Ascending aorta (tissue), 2 donors: ENCODE data around the gene NUDT14. TPM values are rescaled to one million over a fixed set of nuclear protein-coding genes. Genes with fewer than 3 reads are reported as not detected.

Experiments
- DNase-seq, 2 donors: peaks; one replicate each; pipeline ENCODE4 v3.0.0-alpha.2; 2019; ENCODE audit warnings: low spot score in 2 of 2
- H3K27ac ChIP-seq, 2 donors: fragments of 200-600 bp; sonication (generic); one replicate each; pipeline ENCODE4 v1.5.1; 2016 to 2017; ENCODE audit warnings: mild to moderate bottlenecking in 1 of 2
- H3K27me3 ChIP-seq: fragments of 200-600 bp; sonication (generic); one replicate; pipeline ENCODE4 v1.5.1; 2017
- H3K36me3 ChIP-seq, 2 donors: fragments of 200-600 bp; sonication (generic); one replicate each; pipeline ENCODE4 v1.5.1; 2016
- H3K4me1 ChIP-seq, 2 donors: fragments of 200-600 bp; sonication (generic); one replicate each; pipeline ENCODE4 v1.5.1; 2016 to 2017; ENCODE audit warnings: mild to moderate bottlenecking in 1 of 2
- H3K4me3 ChIP-seq, 2 donors: fragments of 200-600 bp; sonication (generic); one replicate each; pipeline ENCODE4 v1.5.1; 2016 to 2017; ENCODE audit warnings: mild to moderate bottlenecking in 1 of 2
- H3K9me3 ChIP-seq, 2 donors: fragments of 200-600 bp; sonication (generic); one replicate each; pipeline ENCODE4 v1.5.1; 2016
- CTCF ChIP-seq, 3 experiments: fragments of 200-600 bp in 2 of 3; fragments of 450-650 bp in 1 of 3; sonication (generic) in 2 of 3; IDR thresholded peaks; one replicate each; pipeline ENCODE4 v1.5.1; 2016 to 2019; ENCODE audit warnings: antibody characterized with exemption in 3 of 3, mild to moderate bottlenecking in 1 of 3, moderate library complexity in 1 of 3
- intact Hi-C: fragments of 100-400 bp; cut with DNase I; formaldehyde crosslinking; loops from one replicate; pipeline ENCODE4 v1.15.1; 2023
- total RNA-seq: library from RNA; depleted of rRNA; stranded (reverse); fragments of >200 nt; gene quantifications from one replicate; pipeline ENCODE4 v1.1.0, GENCODE V29; 2016

The NUDT14 gene
- total RNA-seq, 1 donor from 2014 or later, result 1.5 TPM

DNA sequence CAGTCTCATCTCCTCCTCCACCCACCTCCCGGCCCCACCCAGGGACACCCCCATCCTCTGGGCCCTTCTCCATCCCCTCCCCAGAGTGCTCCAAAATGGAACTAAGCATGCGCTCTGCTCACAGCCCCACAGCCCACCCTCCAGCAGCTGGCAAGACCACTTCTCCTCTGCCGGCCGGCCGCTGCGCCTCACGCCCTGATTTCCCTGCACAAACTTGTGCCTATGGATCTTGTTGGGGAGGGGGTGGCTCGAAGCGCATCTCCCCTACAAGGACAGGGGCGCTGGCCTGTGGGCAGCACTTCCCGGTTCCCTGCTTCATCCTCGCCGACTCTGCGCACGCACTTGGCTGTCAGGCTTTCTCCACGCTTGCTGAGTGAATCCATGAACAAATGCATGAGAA, 19.5 kb upstream of the NUDT14 start:
- intact Hi-C loops, result loop anchor here (5.0 kb wide), 1 partner anchor 108 kb away; no protein-coding TSS in a partner anchor
- peaks cover 8% of the 10 kb centered on the region for H3K27me3 ChIP-seq
- no peak overlapping the region for H3K27ac ChIP-seq
- H3K9me3 ChIP-seq, result no peaks in the 10 kb centered on the region
- H3K36me3 ChIP-seq, result no peaks in the 10 kb centered on the region
- no peak for TF ChIP-seq CTCF (IDR thresholded peaks at IDR 0.05)
- H3K4me1 ChIP-seq, result peaks cover 3 to 32% of the 10 kb centered on the region in 2 donors
- DNase-seq, result no peak
- no peak overlapping the region for H3K4me3 ChIP-seq

DNA sequence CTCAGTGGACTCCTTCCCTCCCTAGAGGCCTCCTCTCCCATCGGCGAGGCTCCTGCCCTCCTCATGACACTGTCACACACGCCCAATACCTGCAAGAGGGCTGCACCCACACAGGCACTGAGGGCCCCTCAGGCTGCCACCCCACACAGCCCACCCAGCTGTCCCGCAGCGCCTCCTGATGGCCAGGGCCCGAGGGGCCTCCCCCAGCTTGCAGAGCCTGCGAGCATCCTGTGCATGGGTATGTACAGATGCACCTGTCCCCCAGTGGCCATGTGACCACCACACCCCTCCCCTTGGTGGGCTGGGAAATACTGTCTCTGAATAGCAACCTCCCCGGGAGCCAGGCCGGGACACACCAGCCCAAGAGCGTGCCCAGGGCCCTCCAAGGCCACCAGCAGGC, 19.0 kb upstream of the NUDT14 start:
- peaks cover 0 to 26% of the 10 kb centered on the region in 2 donors for H3K4me1 ChIP-seq
- intact Hi-C loops, result loop anchor here (5.0 kb wide), 1 partner anchor 108 kb away; no protein-coding TSS in a partner anchor
- no peaks in the 10 kb centered on the region for H3K36me3 ChIP-seq
- H3K4me3 ChIP-seq, result no peak overlapping the region
- DNase-seq, result no peak
- no peak overlapping the region for H3K27ac ChIP-seq
- peaks cover 8% of the 10 kb centered on the region for H3K27me3 ChIP-seq
- no peaks in the 10 kb centered on the region for H3K9me3 ChIP-seq
- TF ChIP-seq CTCF (IDR thresholded peaks at IDR 0.05), result no peak

DNA sequence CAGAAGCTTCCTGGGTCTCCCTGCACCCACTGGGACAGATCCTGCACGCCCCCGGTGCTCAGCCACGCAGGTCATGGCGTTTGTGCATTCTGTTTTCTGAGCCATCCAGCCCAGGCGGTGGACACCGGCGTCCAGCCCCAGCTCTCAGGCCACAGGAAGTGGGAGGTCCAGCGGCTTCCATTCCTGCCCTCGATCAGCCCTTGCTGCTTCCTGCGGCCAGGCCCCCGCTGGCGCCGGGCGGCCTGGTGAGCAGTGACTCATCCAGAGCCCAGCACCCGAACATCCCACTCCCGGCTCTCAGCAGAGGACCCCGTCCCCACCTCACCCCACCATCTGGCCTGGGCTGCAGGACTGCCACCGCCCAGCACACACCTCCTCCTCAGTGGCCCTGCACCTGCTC, 18.0 kb upstream of the NUDT14 start:
- H3K4me3 ChIP-seq, result no peak overlapping the region
- H3K9me3 ChIP-seq, result no peaks in the 10 kb centered on the region
- no peak for TF ChIP-seq CTCF (IDR thresholded peaks at IDR 0.05)
- DNase-seq, result no peak
- peaks cover 8% of the 10 kb centered on the region for H3K27me3 ChIP-seq
- no peaks in the 10 kb centered on the region for H3K36me3 ChIP-seq
- H3K4me1 ChIP-seq, result peaks cover 0 to 16% of the 10 kb centered on the region in 2 donors
- intact Hi-C loops, result no loop called here
- H3K27ac ChIP-seq, result no peak overlapping the region

DNA sequence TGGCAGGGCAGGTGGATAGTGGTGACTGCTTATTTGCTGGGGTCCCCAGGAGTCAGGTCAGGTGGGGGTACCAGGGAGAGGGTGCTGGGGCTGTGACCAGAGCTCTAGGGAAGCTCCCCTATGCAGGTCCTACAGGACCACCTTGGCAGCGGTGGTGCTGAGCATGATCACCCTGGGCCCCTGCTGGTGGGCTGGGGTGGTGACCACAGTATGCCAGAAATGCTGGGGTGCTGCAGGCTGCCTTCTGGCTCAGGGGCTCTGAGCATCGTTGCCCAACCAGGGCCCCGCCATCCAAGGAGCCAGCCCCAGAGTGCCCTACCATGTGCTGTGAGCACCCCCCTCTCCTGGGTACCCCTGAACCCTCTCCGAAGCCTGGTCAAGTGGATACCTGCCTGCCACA, 17.5 kb upstream of the NUDT14 start:
- Histone ChIP-seq H3K9me3 (no peaks in the 10 kb centered on the region), H3K36me3 (no peaks in the 10 kb centered on the region), H3K27me3 (peaks cover 8% of the 10 kb centered on the region), H3K27ac (no peak overlapping the region), H3K4me3 (no peak overlapping the region), H3K4me1 (peaks cover 0 to 14% of the 10 kb centered on the region in 2 donors)
- TF ChIP-seq CTCF (IDR thresholded peaks at IDR 0.05), result no peak
- DNase-seq, result no peak
- intact Hi-C loops, result no loop called here

- no peak for DNase-seq
- Histone ChIP-seq H3K9me3 (no peaks in the 10 kb centered on the region), H3K36me3 (no peaks in the 10 kb centered on the region), H3K27ac (no peak overlapping the region), H3K27me3 (peaks cover 8% of the 10 kb centered on the region), H3K4me1 (peaks cover 0 to 14% of the 10 kb centered on the region in 2 donors), H3K4me3 (no peak overlapping the region)
- no peak for TF ChIP-seq CTCF (IDR thresholded peaks at IDR 0.05)
- intact Hi-C loops, result no loop called here
Measured at GRCh38 chr14:105197211-105197641, 16.1 kb upstream of the NUDT14 start.
